Prostate gland (tissue), 2 donors: Measurements from ENCODE around the gene RAPGEF2.

Experiments used
- POLR2A ChIP-seq: fragments of 450-650 bp; IDR thresholded peaks from one replicate; pipeline ENCODE4 v1.6.1; 2016; ENCODE audit warnings: antibody characterized with exemption, mild to moderate bottlenecking
- TF ChIP-seq, protein P1 (sequence below), 4 experiments: fragments of 200-600 bp in 2 of 4; fragments of 450-650 bp in 2 of 4; sonication (generic) in 2 of 4; IDR thresholded peaks; 1 replicate in 3 of 4; 2 replicates in 1 of 4; pipeline ENCODE4 v1.5.1; 2016 to 2019; ENCODE audit warnings: antibody characterized with exemption in 4 of 4, mild to moderate bottlenecking in 2 of 4, moderate library complexity in 2 of 4

DNA sequence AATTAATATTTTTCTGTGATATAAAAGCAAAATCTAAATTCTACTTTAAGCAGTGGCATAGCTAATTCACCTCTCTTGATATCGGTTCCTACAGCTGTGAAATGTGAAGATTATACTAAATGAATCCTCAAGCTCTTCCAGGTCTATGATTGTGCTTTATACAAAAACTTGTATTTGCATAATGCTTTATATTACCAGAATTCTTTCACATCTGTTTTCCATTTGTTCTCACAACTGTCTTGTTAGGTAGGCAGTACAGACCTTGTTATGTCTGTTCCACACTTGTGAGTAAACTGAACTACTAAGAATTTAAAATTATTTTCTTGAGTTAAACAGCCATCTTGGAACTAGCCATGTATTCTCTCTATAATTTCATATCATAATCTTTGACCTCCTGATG lies 184.9 kb downstream of the RAPGEF2 start:
- TF ChIP-seq, protein P1, sequence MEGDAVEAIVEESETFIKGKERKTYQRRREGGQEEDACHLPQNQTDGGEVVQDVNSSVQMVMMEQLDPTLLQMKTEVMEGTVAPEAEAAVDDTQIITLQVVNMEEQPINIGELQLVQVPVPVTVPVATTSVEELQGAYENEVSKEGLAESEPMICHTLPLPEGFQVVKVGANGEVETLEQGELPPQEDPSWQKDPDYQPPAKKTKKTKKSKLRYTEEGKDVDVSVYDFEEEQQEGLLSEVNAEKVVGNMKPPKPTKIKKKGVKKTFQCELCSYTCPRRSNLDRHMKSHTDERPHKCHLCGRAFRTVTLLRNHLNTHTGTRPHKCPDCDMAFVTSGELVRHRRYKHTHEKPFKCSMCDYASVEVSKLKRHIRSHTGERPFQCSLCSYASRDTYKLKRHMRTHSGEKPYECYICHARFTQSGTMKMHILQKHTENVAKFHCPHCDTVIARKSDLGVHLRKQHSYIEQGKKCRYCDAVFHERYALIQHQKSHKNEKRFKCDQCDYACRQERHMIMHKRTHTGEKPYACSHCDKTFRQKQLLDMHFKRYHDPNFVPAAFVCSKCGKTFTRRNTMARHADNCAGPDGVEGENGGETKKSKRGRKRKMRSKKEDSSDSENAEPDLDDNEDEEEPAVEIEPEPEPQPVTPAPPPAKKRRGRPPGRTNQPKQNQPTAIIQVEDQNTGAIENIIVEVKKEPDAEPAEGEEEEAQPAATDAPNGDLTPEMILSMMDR (IDR thresholded peaks at IDR 0.05), result no peak
- TF ChIP-seq POLR2A, result no peak
